ENCODE results near the gene ERP27. TPM values are rescaled to one million over a fixed set of nuclear protein-coding genes. Genes with fewer than 3 reads are reported as not detected.

The ERP27 gene
- total and polyA plus RNA-seq, 2 donors (not counting 3 experiments of a cell fraction or from before 2014, with no cell fraction given): 0.70 to 0.88 TPM

DNA sequence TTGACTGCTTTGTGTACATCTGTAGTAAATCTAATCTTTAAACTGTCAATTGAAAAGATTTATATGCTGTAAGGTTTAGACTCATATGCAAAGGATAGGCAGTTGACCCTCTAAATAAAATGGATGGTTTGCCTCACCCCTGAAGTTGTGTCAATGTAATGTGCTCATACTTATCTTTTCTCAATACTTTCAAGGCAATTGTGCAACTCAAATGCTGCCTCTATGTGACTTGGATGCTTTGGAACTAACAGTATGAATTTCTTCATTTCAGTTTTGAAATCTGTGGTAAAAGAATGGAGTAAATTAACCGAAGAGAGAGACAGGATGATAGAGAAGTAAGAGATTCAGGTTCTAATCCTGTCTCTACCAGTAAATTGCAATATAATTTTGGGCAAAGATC lies 44.2 kb upstream of the ERP27 start:
- H3K9me1 ChIP-seq (replicated peaks; ENCODE audit: control insufficient read depth, extremely low read depth, insufficient read depth, low read length): no peaks in the 10 kb centered on the region
- no peaks in the 10 kb centered on the region for H3K79me2 ChIP-seq (ENCODE audit: control insufficient read depth, insufficient read depth, low read length)
- DNase-seq (ENCODE audit: low read depth, low spot score) (no peak), FAIRE-seq (no peak)
- H3K27me3 ChIP-seq (ENCODE audit: control insufficient read depth in 2 of 2, insufficient read depth in 2 of 2, low read length in 2 of 2): no peaks in the 10 kb centered on the region
- H3K9me3 ChIP-seq (replicated peaks; ENCODE audit: control insufficient read depth, insufficient read depth, low read length): no peaks in the 10 kb centered on the region
- H2AFZ ChIP-seq (ENCODE audit: low read depth, low read length): no peak overlapping the region
- H3K4me1 ChIP-seq (ENCODE audit: control insufficient read depth, extremely low read depth, insufficient read depth, low read length): no peaks in the 10 kb centered on the region
- intact Hi-C loops (cut with micrococcal nuclease) (no loop called here), dilution Hi-C loops (cut with MboI; ENCODE audit: extremely low pct_ligation_motif_present, low sequenced_read_pairs) (no loop called here)
- H3K4me3 ChIP-seq (replicated peaks in 1 of 3; ENCODE audit: insufficient read depth in 1 of 3, low read depth in 1 of 3, low read length in 3 of 3): no peak overlapping the region
- no peaks in the 10 kb centered on the region for H4K20me1 ChIP-seq (replicated peaks; ENCODE audit: control insufficient read depth, extremely low read depth, insufficient read depth, low read length)
- no peak overlapping the region for H3K9ac ChIP-seq (replicated peaks; ENCODE audit: extremely low read depth, insufficient read depth, low read length)
- TF ChIP-seq MYC (IDR thresholded peaks at IDR 0.05; ENCODE audit: low read depth, low read length) (no peak), JUN (IDR thresholded peaks at IDR 0.05; ENCODE audit: borderline replicate concordance, insufficient read depth, insufficient read length, low read depth) (no peak), POLR2AphosphoS5 (IDR thresholded peaks at IDR 0.05; ENCODE audit: insufficient read depth, low read depth, low read length) (no peak), EZH2 (IDR thresholded peaks at IDR 0.05; ENCODE audit: borderline replicate concordance, low read depth, low read length, severe bottlenecking) (no peak), POLR2A (IDR thresholded peaks at IDR 0.05; ENCODE audit: low read depth, low read length) (no peak), GATA2 (IDR thresholded peaks at IDR 0.05; ENCODE audit: insufficient read depth, insufficient read length, low read depth, low read length) (no peak), FOS (IDR thresholded peaks at IDR 0.05; ENCODE audit: borderline replicate concordance, insufficient read depth, low read length) (no peak)
- TF ChIP-seq, protein P1, sequence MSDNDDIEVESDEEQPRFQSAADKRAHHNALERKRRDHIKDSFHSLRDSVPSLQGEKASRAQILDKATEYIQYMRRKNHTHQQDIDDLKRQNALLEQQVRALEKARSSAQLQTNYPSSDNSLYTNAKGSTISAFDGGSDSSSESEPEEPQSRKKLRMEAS (IDR thresholded peaks at IDR 0.05; ENCODE audit: insufficient read depth, insufficient read length): no peak
- TF ChIP-seq, protein P2, sequence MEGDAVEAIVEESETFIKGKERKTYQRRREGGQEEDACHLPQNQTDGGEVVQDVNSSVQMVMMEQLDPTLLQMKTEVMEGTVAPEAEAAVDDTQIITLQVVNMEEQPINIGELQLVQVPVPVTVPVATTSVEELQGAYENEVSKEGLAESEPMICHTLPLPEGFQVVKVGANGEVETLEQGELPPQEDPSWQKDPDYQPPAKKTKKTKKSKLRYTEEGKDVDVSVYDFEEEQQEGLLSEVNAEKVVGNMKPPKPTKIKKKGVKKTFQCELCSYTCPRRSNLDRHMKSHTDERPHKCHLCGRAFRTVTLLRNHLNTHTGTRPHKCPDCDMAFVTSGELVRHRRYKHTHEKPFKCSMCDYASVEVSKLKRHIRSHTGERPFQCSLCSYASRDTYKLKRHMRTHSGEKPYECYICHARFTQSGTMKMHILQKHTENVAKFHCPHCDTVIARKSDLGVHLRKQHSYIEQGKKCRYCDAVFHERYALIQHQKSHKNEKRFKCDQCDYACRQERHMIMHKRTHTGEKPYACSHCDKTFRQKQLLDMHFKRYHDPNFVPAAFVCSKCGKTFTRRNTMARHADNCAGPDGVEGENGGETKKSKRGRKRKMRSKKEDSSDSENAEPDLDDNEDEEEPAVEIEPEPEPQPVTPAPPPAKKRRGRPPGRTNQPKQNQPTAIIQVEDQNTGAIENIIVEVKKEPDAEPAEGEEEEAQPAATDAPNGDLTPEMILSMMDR (IDR thresholded peaks at IDR 0.05; ENCODE audit: extremely low read depth in 1 of 2, insufficient read depth in 1 of 2, low read depth in 1 of 2, low read length in 2 of 2): no peak
- H3K4me2 ChIP-seq (ENCODE audit: insufficient read depth, low read length): no peak overlapping the region
- BruUV-seq (replicated peaks): no TSS peak
- ChIA-PET POLR2A (no interaction called here), CTCF (interaction anchor here (0.7 kb wide), 1 partner anchor 13 kb away, joined by 3 read pairs; no protein-coding TSS in a partner anchor)
- no peak overlapping the region for H3K27ac ChIP-seq (ENCODE audit: insufficient read depth, low read depth, low read length)
- H3K36me3 ChIP-seq (ENCODE audit: control insufficient read depth in 2 of 2, extremely low read depth in 1 of 2, insufficient read depth in 2 of 2, low read length in 2 of 2): no peaks in the 10 kb centered on the region
